GM18517 (cell line): ENCODE data around the gene IL1RAPL1.

ENCODE experiments used
- ATAC-seq: cut with Tn5 transposase; IDR thresholded peaks from one replicate; pipeline ENCODE4 v1.9.1; 2021; ENCODE audit warnings: mild to moderate bottlenecking, moderate library complexity; ENCODE audit not compliant: unreplicated experiment

IL1RAPL1 gene

GRCh38 chrX:29488919-29489318 lies 901.7 kb downstream of the IL1RAPL1 start:
- ATAC-seq, result peak; percentile 58

GRCh38 chrX:29490606-29491005 lies 903.4 kb downstream of the IL1RAPL1 start:
- ATAC-seq, result no peak

- ATAC-seq, result no peak
Measured at GRCh38 chrX:29491659-29492058, 904.4 kb downstream of the IL1RAPL1 start.

DNA sequence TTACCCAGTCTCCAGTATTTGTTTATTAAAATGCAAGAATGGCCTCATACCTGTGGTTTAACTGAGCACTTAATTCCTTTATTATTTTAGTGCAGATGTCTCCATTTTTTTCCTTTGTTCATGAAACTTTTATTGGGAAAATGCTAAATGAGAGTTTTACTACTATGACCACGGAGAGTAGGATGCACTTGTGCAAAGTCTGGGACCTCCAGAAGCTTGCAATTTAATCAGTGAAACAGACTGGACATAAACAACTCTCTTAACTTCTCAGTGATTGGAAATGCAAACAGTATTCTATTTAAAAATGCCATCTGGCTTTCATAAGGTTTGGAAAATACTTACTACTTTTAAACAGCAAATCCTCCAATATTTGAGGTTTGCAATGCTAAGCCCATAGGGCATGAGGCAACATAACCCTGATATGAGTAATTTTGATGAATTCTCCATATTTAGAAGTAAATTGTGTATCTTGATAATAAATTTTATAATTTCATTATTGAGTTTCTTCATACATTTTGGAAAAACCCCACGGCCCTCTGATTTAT lies 909.5 kb downstream of the IL1RAPL1 start:
- ATAC-seq, result no peak

DNA sequence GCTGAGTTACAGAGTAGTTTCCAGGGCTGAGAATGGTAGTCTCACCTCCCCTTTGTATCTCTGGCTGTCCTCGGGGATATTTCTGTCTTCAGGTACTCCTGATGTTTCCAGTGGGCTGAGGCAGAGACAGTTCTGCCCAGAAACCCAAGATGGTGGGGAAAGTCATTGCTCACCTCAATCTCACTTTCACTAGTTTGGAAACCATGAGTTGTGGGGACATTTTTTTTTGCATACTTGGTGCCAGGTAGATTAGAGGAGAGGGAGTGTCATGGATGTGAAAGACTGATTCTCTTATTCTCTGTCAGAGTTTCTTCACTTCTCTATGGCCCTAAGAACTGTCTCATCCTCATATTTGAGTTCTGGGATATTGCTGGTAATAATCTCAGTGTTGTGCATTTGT lies 919.5 kb downstream of the IL1RAPL1 start:
- ATAC-seq, result no peak

DNA sequence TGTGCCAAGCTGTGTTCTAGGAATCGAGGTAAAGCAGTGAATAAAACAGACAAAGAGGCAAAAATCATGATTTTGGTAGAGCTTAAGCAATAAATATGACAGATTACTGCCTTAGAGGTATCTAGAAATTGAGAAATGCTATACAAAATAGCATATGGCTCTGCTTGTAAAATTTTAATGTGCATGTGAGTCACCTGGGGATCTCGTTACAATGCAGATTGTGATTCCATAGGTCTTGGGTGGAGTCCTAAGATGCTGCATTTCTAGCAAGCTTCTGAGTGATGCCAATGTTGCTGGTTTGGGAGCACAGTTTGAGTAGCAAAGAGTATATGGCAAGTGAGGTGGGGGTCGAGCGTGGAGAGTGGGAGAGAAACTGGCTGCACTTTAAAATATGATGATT lies 930.9 kb downstream of the IL1RAPL1 start:
- ATAC-seq, result no peak

DNA sequence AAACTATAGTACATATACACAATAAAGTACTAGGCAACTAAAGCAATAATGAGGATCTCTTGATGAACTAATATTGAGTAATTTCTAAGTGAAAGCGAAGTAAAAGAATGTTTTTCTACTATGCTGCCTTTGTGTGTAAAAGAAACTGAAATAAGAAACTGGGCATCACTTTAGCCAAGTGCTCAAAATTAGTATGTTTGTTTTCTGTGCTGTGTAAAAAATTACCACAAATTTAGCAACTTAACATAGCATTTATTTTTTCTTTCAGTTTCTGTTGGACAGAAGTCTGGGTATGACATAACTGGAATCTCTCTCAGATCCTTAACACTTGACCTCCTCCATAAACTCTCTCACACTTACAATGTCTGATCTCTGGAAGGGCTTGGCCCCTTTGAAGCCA lies 941.0 kb downstream of the IL1RAPL1 start:
- ATAC-seq, result peak; percentile 79

GRCh38 chrX:29530501-29530900 lies 943.3 kb downstream of the IL1RAPL1 start:
- no peak for ATAC-seq

DNA sequence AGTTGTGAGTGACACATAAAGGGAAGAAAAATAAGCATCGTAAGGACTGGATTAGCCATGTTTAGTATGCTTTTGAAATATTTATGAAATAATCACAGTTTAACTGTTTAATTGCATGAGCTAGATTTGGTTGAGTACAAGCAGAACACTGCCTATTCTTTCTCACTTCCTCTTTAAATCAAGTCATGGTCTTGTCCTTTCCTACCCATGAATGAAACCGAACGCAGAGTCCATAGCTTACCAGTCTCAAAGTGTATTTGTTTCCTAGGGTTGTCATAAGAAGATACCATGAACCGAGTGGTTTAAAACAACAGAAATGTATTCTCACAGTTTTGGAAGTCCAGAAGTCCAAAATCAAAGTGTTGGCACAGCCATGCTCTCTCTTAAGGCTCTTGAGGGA lies 944.1 kb downstream of the IL1RAPL1 start:
- peak; percentile 89 for ATAC-seq

DNA sequence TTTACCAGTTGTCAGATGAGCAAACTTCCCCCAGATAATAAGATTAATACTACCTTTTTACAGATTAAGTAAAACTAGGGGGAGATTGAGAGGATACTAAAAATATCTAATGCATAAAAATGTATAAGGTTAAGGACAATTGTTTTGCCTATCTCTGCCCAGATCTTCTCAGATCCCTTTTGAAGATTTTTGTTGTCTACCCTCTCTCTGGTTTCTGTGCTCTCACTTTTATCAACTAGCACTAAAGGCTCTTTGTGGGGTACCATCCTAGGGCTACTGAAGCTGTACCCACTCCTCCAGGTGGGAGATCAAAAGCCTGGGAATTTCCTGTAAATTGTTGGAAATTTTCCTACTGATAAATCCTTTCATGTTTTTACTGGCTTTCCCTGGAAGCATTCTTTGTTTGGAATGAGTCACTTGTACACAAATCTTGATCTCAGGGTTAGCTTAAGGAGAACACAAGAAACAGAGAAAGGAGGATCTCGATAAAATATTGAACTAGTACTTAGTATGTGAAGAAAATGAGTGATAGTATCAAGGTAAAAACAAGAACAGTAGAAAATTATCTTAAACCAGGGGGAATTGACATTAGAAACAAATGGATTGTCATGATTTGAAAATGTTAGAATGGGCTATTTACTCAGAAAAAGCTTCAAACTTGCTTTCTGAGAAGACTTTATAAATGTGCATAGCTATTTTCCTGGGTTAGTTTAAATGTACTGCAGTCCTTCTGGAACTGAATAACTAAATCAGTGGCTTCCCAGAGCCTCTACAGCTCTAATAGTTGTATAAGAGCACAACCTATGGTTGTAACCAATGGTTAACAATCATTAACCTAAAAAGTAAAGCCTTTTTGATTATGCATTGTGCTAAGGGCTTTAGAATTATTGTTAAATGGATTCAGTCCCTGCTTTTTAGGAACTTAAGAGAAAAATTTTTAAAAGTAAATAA lies 948.2 kb downstream of the IL1RAPL1 start:
- ATAC-seq, result no peak

- ATAC-seq, result peak; percentile 52
Measured at GRCh38 chrX:29541038-29541437, 953.8 kb downstream of the IL1RAPL1 start.

- ATAC-seq, result no peak
Measured at GRCh38 chrX:29542152-29542551, 954.9 kb downstream of the IL1RAPL1 start.

- ATAC-seq, result no peak
Measured at GRCh38 chrX:29545878-29546277, 958.6 kb downstream of the IL1RAPL1 start.

DNA sequence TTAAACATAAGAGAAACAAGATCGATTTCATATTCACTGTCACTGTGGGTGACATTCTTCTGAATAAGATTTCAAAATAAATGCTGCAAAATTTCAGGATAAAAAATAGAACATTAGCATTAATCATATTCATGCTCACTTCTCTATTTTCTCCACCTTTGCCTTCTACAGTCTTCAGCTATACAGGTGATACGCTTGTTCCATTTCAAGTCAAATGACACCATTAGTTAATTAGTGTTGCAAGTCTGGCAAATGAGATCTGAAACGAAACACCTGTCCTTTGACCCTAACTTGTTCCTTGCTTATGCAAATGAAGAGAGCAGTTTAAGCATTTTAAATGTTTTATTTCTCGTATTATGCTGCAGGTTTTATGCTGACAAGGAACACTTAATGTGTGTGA lies 960.6 kb downstream of the IL1RAPL1 start:
- no peak for ATAC-seq

DNA sequence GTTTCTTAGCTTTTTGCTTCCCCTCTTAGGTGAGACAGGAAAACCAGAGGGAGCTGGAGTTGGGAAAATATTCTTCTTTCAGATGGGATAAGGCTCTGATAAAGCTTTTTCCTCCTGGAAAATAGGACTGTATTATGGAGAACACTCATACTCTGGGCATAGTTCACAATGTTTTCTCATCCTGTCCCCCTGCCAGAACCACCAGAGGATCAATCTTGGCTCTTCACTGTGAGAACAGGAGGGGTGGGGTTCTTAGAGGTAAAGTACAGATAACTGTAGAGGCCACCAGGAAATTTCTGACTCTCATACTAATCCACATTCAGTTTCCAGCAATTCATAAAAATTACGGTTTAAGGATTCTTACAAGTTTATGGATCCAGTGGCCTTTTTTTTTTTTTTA lies 966.3 kb downstream of the IL1RAPL1 start:
- ATAC-seq, result no peak

DNA sequence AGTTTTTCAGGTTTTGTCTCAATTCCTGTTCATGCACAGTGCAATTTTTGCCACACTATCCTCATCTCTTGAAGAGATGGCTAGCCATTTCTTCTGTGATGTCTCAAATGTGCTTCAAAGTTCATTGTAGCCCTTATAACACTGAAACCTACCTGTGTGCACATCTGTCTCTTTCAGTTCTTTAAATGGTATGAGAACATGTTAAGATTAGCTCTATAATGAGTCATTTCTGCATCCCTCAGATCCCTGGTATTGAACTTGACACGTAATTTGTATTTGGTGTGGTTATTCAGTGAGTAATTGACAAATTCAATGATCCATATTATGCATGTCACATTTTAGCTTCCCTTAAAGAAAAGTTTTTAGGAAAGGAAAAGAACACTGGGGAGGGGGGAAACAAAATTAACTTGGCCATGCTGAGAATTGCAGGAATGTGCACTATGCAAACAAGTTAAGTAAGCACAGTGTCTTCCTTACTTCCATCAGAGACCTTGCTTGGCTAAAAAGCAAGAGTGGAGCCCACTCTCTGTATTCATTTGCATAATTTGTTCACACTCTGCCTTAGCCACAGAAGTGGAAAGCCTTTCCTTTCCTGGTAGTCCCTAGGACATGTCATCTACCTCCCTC lies 968.3 kb downstream of the IL1RAPL1 start:
- ATAC-seq, result peak; percentile 98

DNA sequence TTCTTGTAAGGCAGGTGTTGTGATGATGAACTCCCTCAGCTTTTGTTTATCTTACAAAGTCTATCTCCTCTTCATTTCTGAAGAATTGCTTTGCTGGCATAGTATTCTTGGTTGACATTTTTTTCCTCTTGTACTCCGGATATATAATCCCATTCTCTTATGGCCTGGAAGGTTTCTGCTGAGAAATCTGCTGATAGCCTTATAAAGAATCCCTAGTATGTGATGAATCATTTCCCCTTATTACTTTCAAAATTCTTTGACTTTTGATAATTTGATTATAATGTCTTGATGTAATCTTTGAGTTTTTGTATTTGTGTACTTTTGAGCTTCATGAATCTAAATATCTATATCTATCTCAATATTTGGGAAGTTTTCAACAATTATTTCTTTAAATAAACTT lies 972.8 kb downstream of the IL1RAPL1 start:
- ATAC-seq, result no peak

DNA sequence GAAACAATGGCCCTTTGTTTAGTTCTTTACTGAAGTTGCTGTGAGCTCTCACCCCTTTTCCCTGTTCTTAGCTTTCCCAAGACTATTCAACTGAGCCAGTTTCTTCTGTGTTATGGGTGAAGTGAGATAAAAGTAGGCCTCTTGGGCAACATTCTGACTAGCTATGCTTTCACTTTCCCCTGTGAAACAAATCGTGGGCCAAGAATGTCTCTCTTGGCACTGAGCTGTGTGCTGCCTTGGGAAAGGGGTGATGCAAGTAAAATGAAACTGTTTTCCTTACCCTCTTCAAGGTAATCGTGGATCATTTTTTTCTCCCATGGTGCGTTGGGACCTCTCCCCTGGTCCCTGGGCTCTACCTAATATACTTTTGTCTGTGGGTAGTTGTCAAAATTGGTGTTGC lies 974.2 kb downstream of the IL1RAPL1 start:
- no peak for ATAC-seq

DNA sequence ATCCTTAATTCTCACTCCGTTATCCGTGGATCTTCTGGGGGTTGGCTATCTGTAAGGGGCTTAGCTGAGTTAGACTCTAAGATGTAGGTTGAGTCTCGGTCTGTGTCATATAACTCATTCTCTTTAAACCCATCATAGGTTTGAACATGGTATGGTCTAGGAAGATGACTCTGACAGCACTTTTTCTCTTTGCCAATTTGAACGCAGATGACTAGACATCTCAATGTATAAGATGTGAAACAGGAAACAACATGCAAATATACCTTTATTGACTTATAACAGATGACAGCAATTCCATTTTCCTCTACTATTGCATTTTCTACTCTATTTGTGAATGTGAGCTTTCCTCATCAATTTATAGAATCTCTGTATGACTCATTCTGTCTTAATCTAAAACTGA lies 993.3 kb downstream of the IL1RAPL1 start:
- no peak for ATAC-seq

- ATAC-seq, result no peak
Measured at GRCh38 chrX:29581223-29581622, 994.0 kb downstream of the IL1RAPL1 start.

DNA sequence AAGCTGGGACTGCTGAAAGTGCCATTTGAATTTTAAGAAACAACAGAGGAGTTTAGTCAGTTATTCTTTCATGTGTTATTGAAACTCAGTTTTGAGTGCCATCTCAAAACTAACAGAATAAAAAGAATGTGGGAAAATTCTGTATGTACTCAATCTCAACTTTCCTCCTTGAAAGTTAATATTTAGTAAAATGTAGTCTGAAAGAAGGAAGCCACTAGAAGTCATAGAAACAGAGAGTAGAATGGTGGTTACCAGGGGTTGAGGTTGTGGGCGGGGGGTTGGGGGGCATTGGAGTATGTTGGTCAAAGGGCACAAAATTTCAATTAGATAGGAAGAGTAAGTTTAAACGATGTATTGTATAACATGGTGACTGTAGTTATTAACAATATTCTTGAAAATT lies 999.9 kb downstream of the IL1RAPL1 start:
- ATAC-seq, result peak; percentile 76

- no peak for ATAC-seq
Measured at GRCh38 chrX:29590921-29591320, 1003.7 kb downstream of the IL1RAPL1 start.
